GM23338 (cell line): ENCODE data around the gene USP31. TPM values are rescaled to one million over a fixed set of nuclear protein-coding genes. Genes with fewer than 3 reads are reported as not detected.

Experiments used
- ATAC-seq: fragments of 200-7000 bp; cut with Tn5 transposase; 3 replicates; pipeline ENCODE4 v1.9.1; 2020
- DNase-seq: peaks from one replicate; pipeline ENCODE4 v3.0.0-alpha.2; 2015; ENCODE audit warnings: low spot score
- H2AFZ ChIP-seq: fragments of 200-600 bp; sonication (generic); 2 replicates; pipeline ENCODE4 v1.8.0; 2016; ENCODE audit warnings: antibody characterized with exemption, mild to moderate bottlenecking, moderate library complexity
- H3F3A ChIP-seq: fragments of 200-600 bp; sonication (generic); replicated peaks from 2 replicates; pipeline ENCODE4 v1.8.0; 2017; ENCODE audit warnings: antibody characterized with exemption, mixed run types, low read depth
- H3K27ac ChIP-seq: fragments of 200-600 bp; sonication (generic); 2 replicates; pipeline ENCODE4 v1.6.1; 2016; ENCODE audit warnings: low read depth
- H3K27me3 ChIP-seq: fragments of 200-600 bp; sonication (generic); 2 replicates; pipeline ENCODE4 v1.8.0; 2016; ENCODE audit warnings: mild to moderate bottlenecking, mixed run types, moderate library complexity; ENCODE audit not compliant: insufficient read depth
- H3K36me3 ChIP-seq: fragments of 200-600 bp; sonication (generic); 2 replicates; pipeline ENCODE4 v1.8.0; 2016; ENCODE audit warnings: mild to moderate bottlenecking; ENCODE audit not compliant: insufficient read depth
- H3K4me1 ChIP-seq: fragments of 200-600 bp; sonication (generic); 2 replicates; pipeline ENCODE4 v1.8.0; 2016; ENCODE audit warnings: mild to moderate bottlenecking, moderate library complexity; ENCODE audit not compliant: insufficient read depth
- H3K4me2 ChIP-seq: fragments of 200-600 bp; sonication (generic); 2 replicates; pipeline ENCODE4 v1.7.1; 2017; ENCODE audit warnings: mixed run types
- H3K4me3 ChIP-seq: fragments of 200-600 bp; sonication (generic); 2 replicates; pipeline ENCODE4 v1.6.1; 2016; ENCODE audit warnings: mixed run types
- H3K79me2 ChIP-seq: fragments of 200-600 bp; sonication (generic); replicated peaks from 2 replicates; pipeline ENCODE4 v1.8.0; 2017; ENCODE audit warnings: mild to moderate bottlenecking; ENCODE audit not compliant: insufficient read depth
- H3K9me2 ChIP-seq: fragments of 200-600 bp; sonication (generic); 2 replicates; pipeline ENCODE4 v1.8.0; 2017; ENCODE audit not compliant: insufficient read depth
- H4K20me1 ChIP-seq: fragments of 200-600 bp; sonication (generic); replicated peaks from 2 replicates; pipeline ENCODE4 v1.8.0; 2017; ENCODE audit warnings: mild to moderate bottlenecking; ENCODE audit not compliant: insufficient read depth
- H3K27ac Mint-ChIP-seq: 2 replicates; pipeline ENCODE4 v1.8.0; 2020; ENCODE audit warnings: inconsistent platforms, mild to moderate bottlenecking, moderate library complexity, mixed read lengths
- H3K27me3 Mint-ChIP-seq: 3 replicates; pipeline ENCODE4 v1.8.0; 2022; ENCODE audit warnings: low read depth, mild to moderate bottlenecking, moderate library complexity, mixed read lengths, inconsistent platforms; ENCODE audit not compliant: insufficient read depth, poor library complexity
- H3K36me3 Mint-ChIP-seq: 3 replicates; pipeline ENCODE4 v1.8.0; 2021; ENCODE audit warnings: low read depth, mild to moderate bottlenecking, inconsistent platforms, moderate library complexity, mixed read lengths
- H3K4me1 Mint-ChIP-seq: 3 replicates; pipeline ENCODE4 v1.8.0; 2020; ENCODE audit warnings: mild to moderate bottlenecking, inconsistent platforms, mixed read lengths
- H3K4me3 Mint-ChIP-seq: 3 replicates; pipeline ENCODE4 v1.8.0; 2021; ENCODE audit warnings: moderate library complexity, mild to moderate bottlenecking, inconsistent platforms, mixed read lengths
- H3K9me3 Mint-ChIP-seq: 3 replicates; pipeline ENCODE4 v1.8.0; 2020; ENCODE audit warnings: moderate library complexity, mild to moderate bottlenecking, inconsistent platforms, mixed read lengths
- CTCF ChIP-seq, 2 experiments: fragments of 200-600 bp in 1 of 2; sonication (generic) in 1 of 2; conservative IDR thresholded peaks; 2 replicates each; pipeline versions ENCODE4 v1.5.1 to v1.6.1; 2016 to 2017; ENCODE audit warnings: antibody characterized with exemption in 2 of 2, low read depth in 2 of 2, mild to moderate bottlenecking in 2 of 2, moderate library complexity in 1 of 2
- EZH2 ChIP-seq: fragments of 200-600 bp; sonication (generic); IDR thresholded peaks from one replicate; pipeline ENCODE4 v1.8.0; 2017; ENCODE audit warnings: antibody characterized with exemption, mild to moderate bottlenecking, low read depth; ENCODE audit not compliant: unreplicated experiment
- STAT1 ChIP-seq: IDR thresholded peaks from one replicate; pipeline ENCODE4 v1.6.1; 2016; ENCODE audit warnings: antibody characterized with exemption; ENCODE audit not compliant: unreplicated experiment
- ZNF331 ChIP-seq: fragments of 250-450 bp; sonication (Bioruptor Pico); IDR thresholded peaks from 2 replicates; pipeline ENCODE4 v1.5.0; 2020; ENCODE audit warnings: low read depth, mild to moderate bottlenecking, moderate library complexity
- ZNF462 ChIP-seq: fragments of 250-450 bp; sonication (Bioruptor Pico); IDR thresholded peaks from 2 replicates; pipeline ENCODE4 v1.5.0; 2020; ENCODE audit warnings: mild to moderate bottlenecking, moderate library complexity
- polyA plus RNA-seq: library from polyadenylated mRNA; unstranded; fragments of >200 nt; fragmentation: Nextera tagmentation; extraction: Ambion mirVana; gene quantifications from 2 replicates; pipeline ENCODE4 v1.2.1, GENCODE V29; 2016
- total RNA-seq: library from RNA; depleted of rRNA; stranded (reverse); fragments of >200 nt; shearing (Covaris generic); gene quantifications from 2 replicates; pipeline ENCODE4 v1.2.3, GENCODE V29; 2014

Gene USP31
- total and polyA plus RNA-seq, 2 experiments from 2014 or later = 4.3 to 17.9 TPM

GRCh38 chr16:23092072-23092800 is 57.0 kb downstream of the USP31 start:
- no peaks in the 10 kb centered on the region for H3K27me3 ChIP-seq
- no peaks in the 10 kb centered on the region for H3K9me2 ChIP-seq
- Mint-ChIP-seq H3K9me3 (no peaks in the 10 kb centered on the region; the same call in 2 of the 3 replicates), H3K4me3 (no peak overlapping the region), H3K27me3 (no peaks in the 10 kb centered on the region), H3K4me1 (peaks cover 27% of the 10 kb centered on the region), H3K27ac (peak overlapping the region; percentile 43; the same call in 1 of the 2 replicates), H3K36me3 (peaks cover 46% of the 10 kb centered on the region)
- peaks cover 4% of the 10 kb centered on the region; the same call in 1 of the 2 replicates for H3K4me1 ChIP-seq
- no peak overlapping the region for H3K27ac ChIP-seq
- H4K20me1 ChIP-seq = peaks cover 24% of the 10 kb centered on the region
- peaks cover 28% of the 10 kb centered on the region for H3K79me2 ChIP-seq
- DNase-seq = no peak
- no peaks in the 10 kb centered on the region for H3F3A ChIP-seq
- no peak overlapping the region for H2AFZ ChIP-seq
- no peak overlapping the region for H3K4me2 ChIP-seq
- no peaks in the 10 kb centered on the region for H3K36me3 ChIP-seq
- ATAC-seq = no peak
- no peak overlapping the region for H3K4me3 ChIP-seq
- no peak for TF ChIP-seq CTCF (conservative IDR thresholded peaks at IDR 0.05; ENCODE audit: low read depth in 2 of 2)
- no peak for TF ChIP-seq ZNF331 (CRISPR knock-in tag)

GRCh38 chr16:23089111-23089510 is 60.1 kb downstream of the USP31 start:
- no peak overlapping the region for H3K4me3 Mint-ChIP-seq
- H3K27ac Mint-ChIP-seq = no peak overlapping the region
- H3K79me2 ChIP-seq = peaks cover 9% of the 10 kb centered on the region; the same call in 1 of the 2 replicates
- no peaks in the 10 kb centered on the region for H3F3A ChIP-seq
- no peak overlapping the region for H3K27ac ChIP-seq
- H2AFZ ChIP-seq = no peak overlapping the region
- H4K20me1 ChIP-seq = peaks cover 16% of the 10 kb centered on the region
- H3K4me1 Mint-ChIP-seq = peaks cover 33% of the 10 kb centered on the region
- no peaks in the 10 kb centered on the region for H3K27me3 Mint-ChIP-seq
- TF ChIP-seq STAT1 (no peak), EZH2 (no peak), ZNF462 (no peak)
- no peak for DNase-seq
- H3K4me1 ChIP-seq = peaks cover 21% of the 10 kb centered on the region
- peaks cover 37% of the 10 kb centered on the region for H3K36me3 Mint-ChIP-seq
- no peaks in the 10 kb centered on the region for H3K9me3 Mint-ChIP-seq
- H3K27me3 ChIP-seq = no peaks in the 10 kb centered on the region
- no peak overlapping the region for H3K4me3 ChIP-seq
- no peak for ATAC-seq
- no peaks in the 10 kb centered on the region for H3K36me3 ChIP-seq
- no peaks in the 10 kb centered on the region for H3K9me2 ChIP-seq
- no peak overlapping the region for H3K4me2 ChIP-seq
